HL-60 (cell line): ENCODE measurements around the gene SDF4.

ENCODE experiments used
- POLR2AphosphoS5 ChIP-seq: IDR thresholded peaks from 2 replicates; pipeline ENCODE4 v1.6.1; 2012; ENCODE audit warnings: low read depth
- SPI1 ChIP-seq: IDR thresholded peaks from 2 replicates; pipeline ENCODE4 v1.6.1; 2012; ENCODE audit warnings: low read depth, mild to moderate bottlenecking, borderline replicate concordance
- TF ChIP-seq, protein P1 (sequence below): IDR thresholded peaks from one replicate; pipeline ENCODE4 v1.5.1; 2011; ENCODE audit warnings: low read length, control low read depth, inconsistent platforms; ENCODE audit not compliant: insufficient read depth
- TF ChIP-seq, protein P2 (sequence below): IDR thresholded peaks from 2 replicates; pipeline ENCODE4 v1.6.1; 2012; ENCODE audit warnings: low read depth; ENCODE audit not compliant: insufficient replicate concordance

DNA sequence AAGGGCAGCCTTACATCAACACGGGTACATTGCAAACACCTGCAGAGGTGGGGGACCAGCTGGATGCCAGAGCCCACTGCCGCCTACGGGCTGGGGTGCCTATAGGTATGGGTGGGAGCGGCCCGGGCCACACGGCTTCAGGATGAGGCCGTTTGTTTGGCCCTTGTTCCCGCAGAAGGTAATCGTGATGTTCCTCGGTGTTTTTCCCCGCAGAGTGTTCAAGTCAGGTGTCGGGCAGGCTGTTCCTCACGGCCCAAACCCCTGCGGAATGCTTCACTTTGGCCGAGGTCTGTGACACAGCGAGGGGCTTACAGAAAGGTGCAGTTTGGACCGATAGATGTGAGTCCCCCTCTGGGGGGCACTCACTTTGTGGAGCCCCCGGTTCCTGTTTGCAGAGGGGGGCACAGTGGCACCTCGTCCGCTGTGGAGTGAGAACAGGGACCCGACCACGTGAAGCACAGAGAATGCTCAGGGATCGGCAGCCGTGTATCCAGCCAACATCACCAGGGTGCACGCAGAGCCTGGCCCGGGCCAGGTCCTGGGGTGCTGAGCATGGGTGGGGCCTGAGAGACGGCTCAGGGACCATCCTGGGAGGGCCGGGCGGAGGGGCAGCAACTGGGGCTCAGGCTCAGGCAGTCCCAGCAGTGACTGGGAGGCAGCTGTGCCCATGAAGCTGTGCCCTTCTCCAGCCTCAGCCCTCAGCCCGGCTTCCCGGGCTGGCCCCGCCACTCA lies 58.6 kb downstream of the SDF4 start:
- TF ChIP-seq, protein P1, sequence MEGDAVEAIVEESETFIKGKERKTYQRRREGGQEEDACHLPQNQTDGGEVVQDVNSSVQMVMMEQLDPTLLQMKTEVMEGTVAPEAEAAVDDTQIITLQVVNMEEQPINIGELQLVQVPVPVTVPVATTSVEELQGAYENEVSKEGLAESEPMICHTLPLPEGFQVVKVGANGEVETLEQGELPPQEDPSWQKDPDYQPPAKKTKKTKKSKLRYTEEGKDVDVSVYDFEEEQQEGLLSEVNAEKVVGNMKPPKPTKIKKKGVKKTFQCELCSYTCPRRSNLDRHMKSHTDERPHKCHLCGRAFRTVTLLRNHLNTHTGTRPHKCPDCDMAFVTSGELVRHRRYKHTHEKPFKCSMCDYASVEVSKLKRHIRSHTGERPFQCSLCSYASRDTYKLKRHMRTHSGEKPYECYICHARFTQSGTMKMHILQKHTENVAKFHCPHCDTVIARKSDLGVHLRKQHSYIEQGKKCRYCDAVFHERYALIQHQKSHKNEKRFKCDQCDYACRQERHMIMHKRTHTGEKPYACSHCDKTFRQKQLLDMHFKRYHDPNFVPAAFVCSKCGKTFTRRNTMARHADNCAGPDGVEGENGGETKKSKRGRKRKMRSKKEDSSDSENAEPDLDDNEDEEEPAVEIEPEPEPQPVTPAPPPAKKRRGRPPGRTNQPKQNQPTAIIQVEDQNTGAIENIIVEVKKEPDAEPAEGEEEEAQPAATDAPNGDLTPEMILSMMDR: no peak
- no peak for TF ChIP-seq POLR2AphosphoS5
- TF ChIP-seq, protein P2, sequence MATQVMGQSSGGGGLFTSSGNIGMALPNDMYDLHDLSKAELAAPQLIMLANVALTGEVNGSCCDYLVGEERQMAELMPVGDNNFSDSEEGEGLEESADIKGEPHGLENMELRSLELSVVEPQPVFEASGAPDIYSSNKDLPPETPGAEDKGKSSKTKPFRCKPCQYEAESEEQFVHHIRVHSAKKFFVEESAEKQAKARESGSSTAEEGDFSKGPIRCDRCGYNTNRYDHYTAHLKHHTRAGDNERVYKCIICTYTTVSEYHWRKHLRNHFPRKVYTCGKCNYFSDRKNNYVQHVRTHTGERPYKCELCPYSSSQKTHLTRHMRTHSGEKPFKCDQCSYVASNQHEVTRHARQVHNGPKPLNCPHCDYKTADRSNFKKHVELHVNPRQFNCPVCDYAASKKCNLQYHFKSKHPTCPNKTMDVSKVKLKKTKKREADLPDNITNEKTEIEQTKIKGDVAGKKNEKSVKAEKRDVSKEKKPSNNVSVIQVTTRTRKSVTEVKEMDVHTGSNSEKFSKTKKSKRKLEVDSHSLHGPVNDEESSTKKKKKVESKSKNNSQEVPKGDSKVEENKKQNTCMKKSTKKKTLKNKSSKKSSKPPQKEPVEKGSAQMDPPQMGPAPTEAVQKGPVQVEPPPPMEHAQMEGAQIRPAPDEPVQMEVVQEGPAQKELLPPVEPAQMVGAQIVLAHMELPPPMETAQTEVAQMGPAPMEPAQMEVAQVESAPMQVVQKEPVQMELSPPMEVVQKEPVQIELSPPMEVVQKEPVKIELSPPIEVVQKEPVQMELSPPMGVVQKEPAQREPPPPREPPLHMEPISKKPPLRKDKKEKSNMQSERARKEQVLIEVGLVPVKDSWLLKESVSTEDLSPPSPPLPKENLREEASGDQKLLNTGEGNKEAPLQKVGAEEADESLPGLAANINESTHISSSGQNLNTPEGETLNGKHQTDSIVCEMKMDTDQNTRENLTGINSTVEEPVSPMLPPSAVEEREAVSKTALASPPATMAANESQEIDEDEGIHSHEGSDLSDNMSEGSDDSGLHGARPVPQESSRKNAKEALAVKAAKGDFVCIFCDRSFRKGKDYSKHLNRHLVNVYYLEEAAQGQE: no peak
- no peak for TF ChIP-seq SPI1
